Measurements from ENCODE around the gene MTFR1L.
A peak's percentile ranks its signal among the peaks of the same experiment; 100 is the strongest.

Gene MTFR1L

DNA sequence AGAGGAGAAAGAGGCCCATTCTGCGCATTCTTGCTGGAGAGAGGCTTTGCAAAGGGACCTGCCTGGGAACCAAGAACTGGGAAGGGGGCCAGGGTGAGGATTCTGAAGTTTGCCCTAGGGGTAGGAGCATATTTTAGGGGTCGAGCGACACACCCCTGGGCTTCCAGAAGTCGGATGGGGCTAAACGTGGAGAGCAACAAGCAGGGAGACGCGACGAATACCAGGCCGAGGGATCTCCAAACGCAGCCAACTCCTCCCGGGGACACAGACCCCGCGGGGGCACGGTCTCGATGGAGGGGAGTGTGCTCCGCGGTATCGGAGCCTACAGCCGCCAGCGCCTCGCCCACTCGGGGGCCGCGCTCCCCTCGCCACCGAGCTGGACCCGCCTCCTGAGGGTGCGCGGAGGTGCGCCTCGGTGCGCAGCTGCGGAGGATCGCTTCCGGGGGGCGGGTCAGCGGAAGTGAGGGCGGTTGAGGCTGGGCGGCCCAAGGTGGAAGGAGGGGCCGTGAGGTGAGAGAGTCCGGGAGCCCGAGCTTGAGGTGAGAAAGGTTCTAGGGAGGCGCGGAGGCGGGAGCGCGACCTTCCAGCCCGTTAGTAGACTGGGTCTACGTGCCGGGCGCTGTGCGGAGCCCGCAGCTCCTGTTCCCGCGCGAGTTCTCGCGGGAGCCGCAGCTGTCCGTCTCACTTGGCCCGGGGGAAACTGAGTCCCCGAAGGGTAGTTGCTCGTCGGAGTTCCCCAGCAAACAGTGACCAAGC lies at the start of gene MTFR1L:
Gene MTFR1L, plus strand, starts transcription at position 464 of the 756 bp plus-strand sequence. CDS start 3,151 bp downstream, outside the sequence.
- peak; percentile 90 to 93 for DNase-seq

DNA sequence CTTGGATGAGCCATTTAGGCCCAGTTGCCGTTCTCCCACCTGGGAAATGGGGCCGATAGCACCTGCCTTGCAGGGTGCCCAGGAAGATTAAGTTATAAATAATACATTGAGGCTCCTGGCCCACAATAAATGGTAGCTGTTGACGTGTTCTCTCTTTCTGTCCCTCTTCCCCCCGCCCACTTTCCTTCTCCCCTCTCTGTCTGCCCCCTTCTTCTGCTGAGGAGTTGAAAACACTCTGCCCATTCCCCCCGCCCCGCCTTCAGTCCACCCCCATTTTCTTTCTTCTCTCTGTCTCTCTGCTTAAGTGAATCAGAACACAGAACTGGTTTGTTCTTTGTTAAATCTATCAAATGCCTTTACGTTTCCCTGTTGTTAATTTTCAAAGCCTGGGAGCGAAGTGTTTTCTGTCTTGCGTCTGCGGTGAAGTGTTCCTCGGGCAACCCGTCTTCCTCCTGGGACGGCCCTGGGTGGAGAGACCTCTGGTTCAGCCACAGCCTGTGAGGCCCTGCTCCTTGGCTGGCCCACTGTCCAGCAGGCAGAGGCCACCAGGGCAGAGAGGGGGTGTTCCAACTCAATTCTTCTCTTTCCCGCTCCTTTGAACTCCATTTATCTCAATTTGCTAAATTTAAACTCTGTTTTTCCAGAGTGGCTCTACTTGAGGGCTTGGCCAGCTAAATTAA lies 49.1 kb upstream of the MTFR1L start:
- peak in 1 of 2 donors; percentile 21 for DNase-seq

- DNase-seq, result peak; percentile 14 to 20
These were observed 48.3 kb upstream of the MTFR1L start for GRCh38 chr1:25771221-25772114.

- no peak for DNase-seq
These were observed 47.6 kb upstream of the MTFR1L start for GRCh38 chr1:25772164-25772563.

DNA sequence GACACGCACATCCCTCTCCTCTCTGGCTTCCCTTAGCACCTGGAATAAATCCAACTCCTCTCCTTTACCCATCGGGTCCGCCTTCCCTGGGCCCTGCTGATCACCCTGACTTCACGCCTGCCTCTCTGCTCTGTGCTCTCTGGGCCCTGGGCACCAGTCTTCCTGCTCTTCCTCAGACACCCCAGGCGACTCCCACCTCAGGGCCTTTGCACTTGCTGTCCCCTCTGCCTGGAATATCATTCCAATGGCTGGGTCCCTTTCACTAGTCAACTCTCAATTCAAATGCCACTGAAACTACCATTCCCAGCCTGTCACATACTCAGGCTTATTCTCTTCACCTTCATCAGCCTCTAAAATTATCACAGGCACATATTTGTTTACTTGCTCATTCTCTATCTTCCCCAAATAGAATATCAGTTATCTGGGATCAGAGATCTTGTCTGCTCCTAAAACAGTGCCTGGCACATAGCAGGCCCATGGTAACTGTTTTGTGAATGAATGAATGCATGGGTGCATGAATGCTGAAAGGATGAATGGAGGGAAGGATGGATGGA lies 47.0 kb upstream of the MTFR1L start:
- no peak for DNase-seq

- no peak for DNase-seq
These were observed 46.2 kb upstream of the MTFR1L start for GRCh38 chr1:25773441-25774125.

DNA sequence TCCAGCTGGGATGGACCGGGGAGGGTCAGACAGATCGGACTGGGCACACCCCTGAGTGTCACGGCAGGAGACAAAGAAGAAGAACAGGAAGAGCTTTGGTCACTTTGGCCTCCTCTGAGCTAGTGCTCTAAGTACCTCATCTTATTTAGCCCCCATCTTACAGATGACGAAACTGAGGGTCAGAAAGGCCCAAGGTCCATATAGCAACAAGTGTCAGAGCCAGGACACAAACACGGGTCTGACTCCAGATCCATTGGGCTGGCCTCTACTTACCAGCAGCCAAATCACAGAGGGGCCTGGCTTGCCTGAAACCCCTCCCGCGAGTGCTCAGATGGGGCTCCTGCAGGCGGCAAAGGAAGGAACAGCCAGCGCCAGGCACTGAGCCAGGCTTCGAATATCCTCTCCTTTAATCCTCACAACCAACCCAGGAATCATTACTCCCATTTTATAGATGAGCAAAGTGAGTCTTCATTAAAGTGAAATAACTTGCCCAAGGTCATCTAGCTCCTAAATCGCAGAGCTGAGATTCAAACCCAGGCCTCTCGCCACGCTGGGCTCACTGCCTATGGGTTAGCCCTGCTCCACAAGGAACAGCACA lies 45.4 kb upstream of the MTFR1L start:
- no peak for DNase-seq

DNA sequence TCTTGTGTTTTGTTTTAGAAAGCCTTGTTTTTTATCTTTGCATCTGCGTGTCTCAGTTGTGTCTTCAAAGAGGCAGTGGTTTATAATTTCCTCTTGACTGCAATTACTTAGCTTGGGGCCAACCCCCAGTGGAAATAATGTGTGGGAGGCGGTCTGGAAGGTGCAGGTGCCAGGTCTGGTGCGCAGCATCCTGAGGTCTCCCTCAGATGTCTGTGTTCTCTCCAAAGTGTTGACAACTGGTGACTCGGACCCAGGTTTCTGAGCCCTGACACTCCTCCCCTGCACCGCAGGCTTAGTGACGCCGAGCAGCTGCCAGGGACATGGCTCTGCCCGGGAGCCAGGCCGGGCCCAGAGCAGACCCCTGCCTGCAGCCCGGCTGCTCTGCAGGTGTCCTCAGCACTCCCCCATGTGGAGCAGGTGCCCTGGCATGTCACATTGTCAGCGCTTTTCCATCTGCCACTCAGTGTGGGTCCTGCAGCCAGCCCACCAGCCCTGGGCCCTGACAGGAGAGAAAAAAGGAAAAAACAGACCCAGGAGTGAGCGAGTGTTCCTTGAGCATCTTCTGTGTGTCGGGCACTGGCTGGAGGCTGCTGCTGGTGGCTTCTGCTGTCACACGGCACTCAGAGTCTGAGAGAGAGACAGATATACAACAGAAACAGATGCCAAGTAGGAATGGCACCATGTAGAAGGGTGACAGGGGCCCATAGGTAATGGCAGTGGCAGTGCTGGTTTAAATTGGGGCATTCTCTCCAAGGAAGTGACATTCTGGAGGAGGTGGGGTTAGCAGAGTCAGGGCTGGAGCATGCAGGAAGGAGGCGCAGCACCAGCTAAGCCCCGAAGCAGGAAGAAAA lies 44.6 kb upstream of the MTFR1L start:
- DNase-seq, result peak; percentile 86 to 87

- no peak for DNase-seq
These were observed 40.4 kb upstream of the MTFR1L start for GRCh38 chr1:25779388-25779787.

GRCh38 chr1:25779894-25780293 lies 39.9 kb upstream of the MTFR1L start:
- DNase-seq, result no peak

- no peak for DNase-seq
These were observed 39.2 kb upstream of the MTFR1L start for GRCh38 chr1:25780318-25781129.

- DNase-seq, result no peak
These were observed 38.7 kb upstream of the MTFR1L start for GRCh38 chr1:25781130-25781433.

- no peak for DNase-seq
These were observed 37.0 kb upstream of the MTFR1L start for GRCh38 chr1:25782608-25783201.

- DNase-seq, result no peak
These were observed 35.1 kb upstream of the MTFR1L start for GRCh38 chr1:25784575-25785051.

- no peak for DNase-seq
These were observed 34.3 kb upstream of the MTFR1L start for GRCh38 chr1:25785333-25786067.

DNA sequence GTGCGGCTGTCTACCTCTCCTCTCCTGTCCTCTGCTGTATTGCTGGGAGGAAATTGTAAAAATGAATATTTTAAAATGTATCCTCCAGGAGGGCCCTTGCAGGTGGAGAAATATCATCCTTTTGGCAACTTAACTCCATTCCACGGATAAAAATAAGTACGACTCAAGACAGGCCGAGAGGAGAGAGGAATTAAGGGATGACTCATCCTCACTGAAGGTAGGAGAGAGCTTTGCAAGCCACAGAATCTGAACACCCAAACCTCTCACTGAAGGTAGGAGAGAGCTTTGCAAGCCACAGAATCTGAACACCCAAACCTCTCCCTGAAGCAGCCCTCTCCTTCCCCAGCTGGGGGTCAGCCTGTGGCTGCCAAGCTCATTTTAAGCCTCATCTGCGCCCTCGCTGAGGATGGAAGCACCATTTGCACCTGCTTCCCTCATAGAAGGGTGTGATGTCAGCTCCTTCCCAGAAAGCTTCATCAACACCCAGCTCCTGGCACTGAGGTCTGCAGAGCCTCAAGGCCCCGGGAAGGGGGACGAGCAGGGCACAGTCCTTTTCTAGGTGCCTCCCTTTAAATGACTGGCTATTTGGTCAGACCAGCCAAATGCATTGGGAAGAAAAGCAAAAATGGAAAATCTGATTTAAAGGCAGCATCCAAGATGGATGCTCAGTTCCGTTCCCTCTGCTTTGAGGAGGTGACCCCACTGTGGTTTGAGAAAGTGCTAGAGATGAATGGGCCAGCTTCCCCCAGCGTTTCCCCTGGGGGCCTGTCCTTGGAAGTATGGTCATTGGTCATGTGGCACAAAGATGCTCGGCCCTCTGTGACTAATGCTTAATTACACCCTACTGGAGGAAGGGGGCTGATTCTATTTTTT lies 32.6 kb upstream of the MTFR1L start:
- no peak for DNase-seq

DNA sequence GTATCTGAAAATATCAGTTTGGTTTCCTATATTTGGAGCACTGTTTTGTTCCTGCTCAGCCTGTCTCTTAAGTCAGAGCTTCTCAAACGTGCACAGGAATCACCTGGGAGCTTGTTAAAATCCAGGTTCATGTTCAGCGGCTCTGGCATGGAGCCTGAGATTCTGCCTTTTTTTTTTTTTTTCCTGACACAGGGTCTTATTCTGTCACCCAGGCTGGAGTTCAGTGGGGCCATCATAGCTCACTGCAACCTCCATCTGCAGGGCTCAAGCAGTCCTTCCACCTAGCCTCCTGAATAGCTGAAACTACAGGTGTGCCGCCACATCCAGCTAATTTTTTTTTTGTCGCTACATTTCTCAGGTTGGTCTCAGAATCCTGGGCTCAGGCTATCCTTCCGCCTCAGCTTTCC lies 32.0 kb upstream of the MTFR1L start:
- DNase-seq, result no peak

GRCh38 chr1:25790472-25790871 lies 29.3 kb upstream of the MTFR1L start:
- no peak for DNase-seq
